ENCODE data around the gene RAB7A. TPM values are rescaled to one million over a fixed set of nuclear protein-coding genes. Genes with fewer than 3 reads are reported as not detected.

RAB7A gene
- total RNA-seq, 4 donors from 2014 or later = 120 to 154 (median 133) TPM

GRCh38 chr3:128844502-128844901 is 118.5 kb downstream of the RAB7A start:
- H3K36me3 ChIP-seq = no peaks in the 10 kb centered on the region
- no peak for TF ChIP-seq CTCF (IDR thresholded peaks at IDR 0.05)
- no peak for TF ChIP-seq EP300 (IDR thresholded peaks at IDR 0.05)
- TF ChIP-seq POLR2AphosphoS5 (IDR thresholded peaks at IDR 0.05) = no peak
- no peak for TF ChIP-seq POLR2A (IDR thresholded peaks at IDR 0.05)
- WGBS = no CpG with 5 or more reads among the region's 6 CpGs

GRCh38 chr3:128845119-128845777 is 119.3 kb downstream of the RAB7A start:
- TF ChIP-seq EP300 (IDR thresholded peaks at IDR 0.05) (no peak), POLR2A (IDR thresholded peaks at IDR 0.05) (no peak), POLR2AphosphoS5 (IDR thresholded peaks at IDR 0.05) (no peak), CTCF (IDR thresholded peaks at IDR 0.05) (no peak)
- Histone ChIP-seq H3K27ac (no peak overlapping the region), H3K36me3 (no peaks in the 10 kb centered on the region), H3K4me3 (peak overlapping the region; percentile 47), H3K27me3 (no peaks in the 10 kb centered on the region), H3K4me1 (peaks cover 12% of the 10 kb centered on the region), H3K9me3 (no peaks in the 10 kb centered on the region)
- no peak for DNase-seq (ENCODE audit: low spot score in 2 of 2)
- WGBS = 50% methylated on average over 11 of the region's 14 CpGs

More at GRCh38 chr3:128844502-128844901, 118.5 kb downstream of the RAB7A start:
- Histone ChIP-seq H3K27me3 (no peaks in the 10 kb centered on the region), H3K4me1 (peaks cover 12% of the 10 kb centered on the region), H3K27ac (no peak overlapping the region), H3K4me3 (no peak overlapping the region), H3K9me3 (no peaks in the 10 kb centered on the region)
- DNase-seq (ENCODE audit: low spot score in 2 of 2) = no peak

- TF ChIP-seq EP300 (IDR thresholded peaks at IDR 0.05) (no peak), CTCF (IDR thresholded peaks at IDR 0.05) (peak; percentile 22 to 53)
- Histone ChIP-seq H3K27me3 (no peaks in the 10 kb centered on the region), H3K36me3 (no peaks in the 10 kb centered on the region), H3K27ac (no peak overlapping the region), H3K4me3 (peak overlapping the region; percentile 47), H3K4me1 (peaks cover 12% of the 10 kb centered on the region), H3K9me3 (no peaks in the 10 kb centered on the region)
- DNase-seq (ENCODE audit: low spot score in 2 of 2) = peak; percentile 82 to 86
- 9% methylated on average over 11 of the region's 32 CpGs for WGBS
Measured at GRCh38 chr3:128845778-128846485, 119.9 kb downstream of the RAB7A start.

- TF ChIP-seq POLR2AphosphoS5 (IDR thresholded peaks at IDR 0.05) (no peak), CTCF (IDR thresholded peaks at IDR 0.05) (no peak)
- Histone ChIP-seq H3K4me3 (no peak overlapping the region), H3K27me3 (no peaks in the 10 kb centered on the region), H3K36me3 (no peaks in the 10 kb centered on the region), H3K27ac (no peak overlapping the region), H3K9me3 (no peaks in the 10 kb centered on the region), H3K4me1 (peaks cover 12% of the 10 kb centered on the region)
- no peak for DNase-seq (ENCODE audit: low spot score in 2 of 2)
- WGBS = 79% methylated on average over 12 of the region's 13 CpGs
Measured at GRCh38 chr3:128846486-128846891, 120.5 kb downstream of the RAB7A start.

- Histone ChIP-seq H3K36me3 (no peaks in the 10 kb centered on the region), H3K9me3 (no peaks in the 10 kb centered on the region), H3K4me3 (no peak overlapping the region), H3K4me1 (peaks cover 12% of the 10 kb centered on the region), H3K27ac (no peak overlapping the region), H3K27me3 (no peaks in the 10 kb centered on the region)
- DNase-seq (ENCODE audit: low spot score in 2 of 2) = no peak
- 83% methylated on average over 13 of the region's 15 CpGs for WGBS
- TF ChIP-seq CTCF (IDR thresholded peaks at IDR 0.05) (no peak), POLR2AphosphoS5 (IDR thresholded peaks at IDR 0.05) (no peak), POLR2A (IDR thresholded peaks at IDR 0.05) (no peak), EP300 (IDR thresholded peaks at IDR 0.05) (no peak)
Measured at GRCh38 chr3:128847666-128848370, 121.8 kb downstream of the RAB7A start.
